ENCODE results near the gene PRSS48. TPM values are rescaled to one million over a fixed set of nuclear protein-coding genes. Genes with fewer than 3 reads are reported as not detected.

The PRSS48 gene
- total RNA-seq, 1 experiment from 2014 or later = not detected

GRCh38 chr4:151296227-151296626 is 19.3 kb downstream of the PRSS48 start:
- POLR2A ChIA-PET = no interaction called here

More at GRCh38 chr4:151296227-151296626, 19.3 kb downstream of the PRSS48 start:
- ATAC-seq (no peak), DNase-seq (ENCODE audit: low read depth, low spot score) (no peak)
- H3K4me2 ChIP-seq (ENCODE audit: low read length) = no peak overlapping the region
- BruUV-seq (replicated peaks) = no TSS peak
- intact Hi-C loops (cut with micrococcal nuclease) = no loop called here
- no peaks in the 10 kb centered on the region for H3K27me3 ChIP-seq (ENCODE audit: insufficient read depth, low read length)
- H3K4me3 ChIP-seq (replicated peaks in 1 of 2; ENCODE audit: low read depth in 1 of 2, low read length in 2 of 2) = no peak overlapping the region
- no peaks in the 10 kb centered on the region for H3K9me3 ChIP-seq (ENCODE audit: control insufficient read depth in 1 of 2, insufficient read depth in 1 of 2, low read depth in 1 of 2, low read length in 2 of 2)
- no peaks in the 10 kb centered on the region for H4K20me1 ChIP-seq (ENCODE audit: insufficient read depth)
- no peaks in the 10 kb centered on the region for H3K36me3 ChIP-seq (ENCODE audit: control insufficient read depth in 1 of 2, insufficient read depth in 2 of 2, low read length in 2 of 2)
- ChIA-PET CTCF (interaction anchor here (1.6 kb wide), 1 partner anchor 19 kb away, joined by 4 read pairs; the partner anchor contains the start of gene PRSS48), RAD21 (ENCODE audit: low non-redundant PET in 1 of 2, low total read pairs in 2 of 2, uncharacterized antibody in 2 of 2, unreplicated experiment in 2 of 2) (no interaction called here)
- TF ChIP-seq JUND (IDR thresholded peaks at IDR 0.05) (no peak), FOSL1 (IDR thresholded peaks at IDR 0.05; ENCODE audit: low read depth) (no peak), ATF3 (IDR thresholded peaks at IDR 0.05) (no peak), ZNF274 (IDR thresholded peaks at IDR 0.05; ENCODE audit: low read depth, low read length) (no peak), SIN3A (IDR thresholded peaks at IDR 0.05; ENCODE audit: low read depth) (no peak), SP1 (IDR thresholded peaks at IDR 0.05; ENCODE audit: low read depth) (no peak), POLR2A (IDR thresholded peaks at IDR 0.05; ENCODE audit: borderline replicate concordance, extremely low read depth, insufficient read depth, insufficient read length) (no peak), TCF7L2 (IDR thresholded peaks at IDR 0.05; ENCODE audit: borderline replicate concordance, extremely low read depth, insufficient read depth, insufficient read length) (no peak), ZBTB33 (IDR thresholded peaks at IDR 0.05; ENCODE audit: extremely low read depth, insufficient replicate concordance, low read length) (no peak), ELF1 (IDR thresholded peaks at IDR 0.05; ENCODE audit: borderline replicate concordance, low read depth) (no peak), CTCF (IDR thresholded peaks at IDR 0.05 in 2 of 3, conservative IDR thresholded peaks at IDR 0.05 in 1 of 3; ENCODE audit: borderline replicate concordance in 1 of 3, insufficient read depth in 1 of 3, low read depth in 2 of 3, low read length in 2 of 3) (no peak), EZH2 (IDR thresholded peaks at IDR 0.05) (no peak), RAD21 (IDR thresholded peaks at IDR 0.05; ENCODE audit: low read depth) (no peak)
- H3K9me2 ChIP-seq (ENCODE audit: insufficient read depth) = no peaks in the 10 kb centered on the region
- no peak overlapping the region for H3K27ac ChIP-seq (ENCODE audit: low read depth, low read length)
- no peak overlapping the region for H3K9ac ChIP-seq (ENCODE audit: low read length)
- no peak overlapping the region for H2AFZ ChIP-seq (ENCODE audit: low read depth, low read length, poor library complexity, severe bottlenecking)
- peaks cover 52% of the 10 kb centered on the region for H3K79me2 ChIP-seq (ENCODE audit: insufficient read depth, low read length)
- peaks cover 6 to 13% of the 10 kb centered on the region in 2 experiments; a peak in 3 of 4 replicates for H3K4me1 ChIP-seq (ENCODE audit: control insufficient read depth in 1 of 2, insufficient read depth in 2 of 2, low read length in 2 of 2)
